ENCODE results near the gene FKBP6. TPM values are rescaled to one million over a fixed set of nuclear protein-coding genes. Genes with fewer than 3 reads are reported as not detected.

Gene FKBP6
- total RNA-seq, 2 donors from 2014 or later, result not detected

- WGBS, 2 donors, result 54 to 57% methylated on average over 5 to 8 of the region's 8 CpGs
- peaks cover 8% of the 10 kb centered on the region for H3K4me1 ChIP-seq
- H3K27ac ChIP-seq, result no peak overlapping the region
- H3K4me3 ChIP-seq, result no peak overlapping the region
- no peaks in the 10 kb centered on the region for H3K27me3 ChIP-seq
- H3K9me3 ChIP-seq, result no peaks in the 10 kb centered on the region
- intact Hi-C loops (cut with DNase I), result no loop called here
- TF ChIP-seq CTCF (IDR thresholded peaks at IDR 0.05) (no peak), POLR2A (IDR thresholded peaks at IDR 0.05) (no peak)
- ATAC-seq (no peak), DNase-seq (no peak)
- no peaks in the 10 kb centered on the region for H3K36me3 ChIP-seq (replicated peaks in 1 of 2; ENCODE audit: insufficient read depth in 1 of 2, low read depth in 2 of 2)
These were observed 18.0 kb downstream of the FKBP6 start for GRCh38 chr7:73345951-73346350.

DNA sequence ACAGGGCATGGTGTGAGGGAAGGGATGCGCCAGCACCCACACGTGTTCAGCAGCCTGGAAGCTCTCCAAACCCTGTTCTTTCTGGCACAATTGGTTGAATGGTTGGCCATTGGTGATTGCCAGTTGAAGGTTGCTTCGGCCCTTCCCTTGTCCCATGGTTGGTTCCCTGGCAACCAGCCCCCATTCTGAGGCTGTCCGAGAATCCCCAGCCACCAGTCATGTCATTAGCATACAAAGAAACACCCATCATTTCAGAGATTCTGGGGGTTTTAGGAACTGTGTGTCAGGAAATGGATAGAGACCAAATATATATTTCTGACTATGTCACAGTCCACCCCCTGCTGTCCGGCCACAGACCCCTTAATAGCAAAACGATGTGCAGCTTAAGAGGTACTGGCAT is 21.8 kb downstream of the FKBP6 start:
- Histone ChIP-seq H3K4me3 (no peak overlapping the region), H3K36me3 (replicated peaks in 1 of 2; ENCODE audit: insufficient read depth in 1 of 2, low read depth in 2 of 2) (no peaks in the 10 kb centered on the region), H3K27ac (no peak overlapping the region), H3K4me1 (no peaks in the 10 kb centered on the region), H3K9me3 (no peaks in the 10 kb centered on the region), H3K27me3 (no peaks in the 10 kb centered on the region)
- no peak for TF ChIP-seq POLR2A (IDR thresholded peaks at IDR 0.05)
- TF ChIP-seq CTCF (IDR thresholded peaks at IDR 0.05), result no peak
- ATAC-seq (no peak), DNase-seq (no peak)
- intact Hi-C loops (cut with DNase I), result no loop called here
- WGBS, 2 donors, result 73 to 80% methylated on average over 6 of the region's 6 CpGs

GRCh38 chr7:73350306-73351068 is 22.5 kb downstream of the FKBP6 start:
- TF ChIP-seq POLR2A (IDR thresholded peaks at IDR 0.05), result no peak
- TF ChIP-seq CTCF (IDR thresholded peaks at IDR 0.05), result no peak
- Histone ChIP-seq H3K27me3 (no peaks in the 10 kb centered on the region), H3K27ac (no peak overlapping the region), H3K9me3 (no peaks in the 10 kb centered on the region), H3K4me3 (no peak overlapping the region), H3K36me3 (replicated peaks in 1 of 2; ENCODE audit: insufficient read depth in 1 of 2, low read depth in 2 of 2) (no peaks in the 10 kb centered on the region), H3K4me1 (no peaks in the 10 kb centered on the region)
- DNase-seq (no peak), ATAC-seq (no peak)
- 81 to 87% methylated on average over 11 to 12 of the region's 12 CpGs for WGBS, 2 donors
- intact Hi-C loops (cut with DNase I), result no loop called here

DNA sequence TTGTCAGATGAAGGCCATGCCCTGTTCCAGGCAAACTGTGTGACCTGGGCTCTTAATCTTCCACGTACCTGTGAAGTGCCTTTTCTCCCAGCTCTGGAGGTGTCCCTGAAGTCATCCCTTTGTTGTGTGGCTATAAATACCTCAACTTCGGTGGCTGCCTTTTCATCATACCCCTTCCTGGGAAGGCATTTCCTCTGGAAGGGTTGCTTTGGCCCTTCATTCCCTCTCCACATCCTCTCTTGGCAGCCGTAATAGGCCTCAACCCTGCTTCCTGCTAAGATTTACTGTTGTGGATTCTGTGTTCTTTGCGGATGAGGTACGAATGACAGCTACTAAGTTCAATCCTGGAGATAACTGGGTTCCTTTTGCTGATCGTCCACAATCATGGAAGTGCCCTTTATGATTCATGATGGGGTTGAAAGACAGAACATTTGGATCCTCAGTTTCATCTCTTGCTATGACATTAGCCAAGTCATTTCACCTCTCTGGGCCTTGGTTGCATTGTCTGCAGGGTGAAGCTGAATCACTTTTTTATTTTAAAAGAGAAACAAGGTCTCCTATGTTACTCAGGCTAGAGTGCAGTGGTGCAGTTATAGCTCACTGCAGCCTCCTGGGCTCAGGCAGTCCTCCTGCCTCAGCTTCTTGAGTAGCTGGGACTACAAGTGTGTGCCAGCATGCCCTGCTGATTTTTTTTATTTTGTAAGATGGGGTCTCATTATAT is 23.6 kb downstream of the FKBP6 start:
- intact Hi-C loops (cut with DNase I), result no loop called here
- H3K9me3 ChIP-seq, result no peaks in the 10 kb centered on the region
- ATAC-seq (no peak), DNase-seq (no peak)
- WGBS, 2 donors, result 67 to 78% methylated on average over 6 of the region's 6 CpGs
- no peak overlapping the region for H3K27ac ChIP-seq
- H3K4me1 ChIP-seq, result no peaks in the 10 kb centered on the region
- H3K36me3 ChIP-seq (replicated peaks in 1 of 2; ENCODE audit: insufficient read depth in 1 of 2, low read depth in 2 of 2), result no peaks in the 10 kb centered on the region
- H3K27me3 ChIP-seq, result no peaks in the 10 kb centered on the region
- TF ChIP-seq CTCF (IDR thresholded peaks at IDR 0.05), result no peak
- TF ChIP-seq POLR2A (IDR thresholded peaks at IDR 0.05), result no peak
- no peak overlapping the region for H3K4me3 ChIP-seq
